ENCODE results near the gene COL18A1.

Gene COL18A1

GRCh38 chr21:45493401-45494001 lies 88.5 kb downstream of the COL18A1 start:
- no peak for TF ChIP-seq CTCF (IDR thresholded peaks at IDR 0.05; ENCODE audit: low read depth, low read length)

GRCh38 chr21:45494135-45494850 lies 89.3 kb downstream of the COL18A1 start:
- H3K4me3 ChIP-seq (ENCODE audit: low read depth, low read length): no peak overlapping the region
- DNase-seq (ENCODE audit: low read depth, low spot score): no peak
- in situ Hi-C loops (cut with HindIII; ENCODE audit: low sequenced_read_pairs): no loop called here

More at GRCh38 chr21:45493401-45494001, 88.5 kb downstream of the COL18A1 start:
- no peak overlapping the region for H3K4me3 ChIP-seq (ENCODE audit: low read depth, low read length)
- in situ Hi-C loops (cut with HindIII; ENCODE audit: low sequenced_read_pairs): no loop called here
- no peak for DNase-seq (ENCODE audit: low read depth, low spot score)

GRCh38 chr21:45494851-45495680 lies 90.1 kb downstream of the COL18A1 start:
- no peak overlapping the region for H3K4me3 ChIP-seq (ENCODE audit: low read depth, low read length)
- DNase-seq (ENCODE audit: low read depth, low spot score): no peak
- no peak for TF ChIP-seq CTCF (IDR thresholded peaks at IDR 0.05; ENCODE audit: low read depth, low read length)
- in situ Hi-C loops (cut with HindIII; ENCODE audit: low sequenced_read_pairs): no loop called here

More at GRCh38 chr21:45494135-45494850, 89.3 kb downstream of the COL18A1 start:
- TF ChIP-seq CTCF (IDR thresholded peaks at IDR 0.05; ENCODE audit: low read depth, low read length): no peak

- no peak for TF ChIP-seq CTCF (IDR thresholded peaks at IDR 0.05; ENCODE audit: low read depth, low read length)
- no peak for DNase-seq (ENCODE audit: low read depth, low spot score)
- in situ Hi-C loops (cut with HindIII; ENCODE audit: low sequenced_read_pairs): no loop called here
- H3K4me3 ChIP-seq (ENCODE audit: low read depth, low read length): no peak overlapping the region
These were observed 91.4 kb downstream of the COL18A1 start for GRCh38 chr21:45496151-45496967.

GRCh38 chr21:45496968-45497845 lies 92.2 kb downstream of the COL18A1 start:
- no peak for TF ChIP-seq CTCF (IDR thresholded peaks at IDR 0.05; ENCODE audit: low read depth, low read length)
- DNase-seq (ENCODE audit: low read depth, low spot score): no peak
- in situ Hi-C loops (cut with HindIII; ENCODE audit: low sequenced_read_pairs): no loop called here
- H3K4me3 ChIP-seq (ENCODE audit: low read depth, low read length): no peak overlapping the region
